AG09309 (cell line): Measurements from ENCODE around the gene KPNA3.

Experiments used
- DNase-seq: peaks from one replicate; pipeline ENCODE4 v3.0.0-alpha.2; 2010; ENCODE audit warnings: low read depth
- H3K4me3 ChIP-seq: 2 replicates; pipeline ENCODE4 v1.5.1; 2011; ENCODE audit warnings: mild to moderate bottlenecking, low read depth, low read length, moderate library complexity; ENCODE audit not compliant: control insufficient read depth
- TF ChIP-seq, protein P1 (sequence below): IDR thresholded peaks from 2 replicates; pipeline ENCODE4 v1.5.1; 2011; ENCODE audit warnings: mild to moderate bottlenecking, low read depth, low read length, inconsistent platforms; ENCODE audit not compliant: insufficient read depth, control insufficient read depth; ENCODE audit errors: missing control alignments

KPNA3 gene

GRCh38 chr13:49694446-49694845, 98.0 kb downstream of the KPNA3 start:
- TF ChIP-seq, protein P1, sequence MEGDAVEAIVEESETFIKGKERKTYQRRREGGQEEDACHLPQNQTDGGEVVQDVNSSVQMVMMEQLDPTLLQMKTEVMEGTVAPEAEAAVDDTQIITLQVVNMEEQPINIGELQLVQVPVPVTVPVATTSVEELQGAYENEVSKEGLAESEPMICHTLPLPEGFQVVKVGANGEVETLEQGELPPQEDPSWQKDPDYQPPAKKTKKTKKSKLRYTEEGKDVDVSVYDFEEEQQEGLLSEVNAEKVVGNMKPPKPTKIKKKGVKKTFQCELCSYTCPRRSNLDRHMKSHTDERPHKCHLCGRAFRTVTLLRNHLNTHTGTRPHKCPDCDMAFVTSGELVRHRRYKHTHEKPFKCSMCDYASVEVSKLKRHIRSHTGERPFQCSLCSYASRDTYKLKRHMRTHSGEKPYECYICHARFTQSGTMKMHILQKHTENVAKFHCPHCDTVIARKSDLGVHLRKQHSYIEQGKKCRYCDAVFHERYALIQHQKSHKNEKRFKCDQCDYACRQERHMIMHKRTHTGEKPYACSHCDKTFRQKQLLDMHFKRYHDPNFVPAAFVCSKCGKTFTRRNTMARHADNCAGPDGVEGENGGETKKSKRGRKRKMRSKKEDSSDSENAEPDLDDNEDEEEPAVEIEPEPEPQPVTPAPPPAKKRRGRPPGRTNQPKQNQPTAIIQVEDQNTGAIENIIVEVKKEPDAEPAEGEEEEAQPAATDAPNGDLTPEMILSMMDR = no peak
- DNase-seq = no peak
- H3K4me3 ChIP-seq = no peak overlapping the region

DNA sequence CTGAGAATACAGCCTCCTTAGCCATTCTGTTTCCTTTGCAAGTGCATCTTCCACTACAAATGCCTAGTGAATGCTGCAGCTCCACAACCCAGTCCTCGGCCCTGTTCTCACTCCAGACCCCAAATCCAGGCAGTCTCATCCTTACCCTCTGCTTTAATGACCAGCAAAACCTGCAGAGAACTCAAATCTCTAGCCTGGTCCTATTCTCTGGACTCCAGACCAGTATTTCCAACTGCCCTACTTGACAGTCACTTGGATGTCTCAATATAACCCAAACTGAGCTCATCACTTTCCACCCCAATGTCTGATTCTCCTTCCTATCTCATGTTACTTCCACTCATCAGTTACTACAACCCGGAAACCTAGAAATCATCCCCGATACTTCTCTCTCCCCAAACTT, 98.6 kb downstream of the KPNA3 start:
- no peak overlapping the region for H3K4me3 ChIP-seq
- DNase-seq = no peak
- TF ChIP-seq, protein P1 = no peak

DNA sequence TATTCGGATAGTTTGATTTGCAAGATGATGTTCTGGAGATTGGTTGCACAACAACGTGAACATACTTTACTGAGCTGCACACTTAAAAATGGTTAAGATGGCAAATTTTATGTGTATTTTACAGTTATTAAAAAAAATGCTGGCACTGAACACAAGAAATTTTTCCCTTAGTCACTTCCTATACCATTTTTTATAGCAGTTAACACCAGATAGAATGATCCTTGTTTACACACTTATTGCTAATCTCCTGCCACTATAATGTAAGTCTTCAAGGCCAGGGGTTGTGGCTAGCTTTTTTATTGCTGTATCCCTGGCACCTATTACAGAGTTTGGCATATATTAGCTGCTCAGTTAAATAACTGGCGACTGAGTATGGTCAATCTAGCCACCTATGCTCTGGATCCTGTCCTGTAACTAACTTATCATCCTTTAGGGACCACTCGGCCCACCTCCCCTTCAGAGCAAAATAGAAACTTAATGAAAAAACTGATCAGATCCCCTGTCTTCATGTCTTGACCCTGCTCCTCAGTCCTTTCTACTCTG, 99.2 kb downstream of the KPNA3 start:
- H3K4me3 ChIP-seq = no peak overlapping the region
- TF ChIP-seq, protein P1 = no peak
- DNase-seq = no peak

DNA sequence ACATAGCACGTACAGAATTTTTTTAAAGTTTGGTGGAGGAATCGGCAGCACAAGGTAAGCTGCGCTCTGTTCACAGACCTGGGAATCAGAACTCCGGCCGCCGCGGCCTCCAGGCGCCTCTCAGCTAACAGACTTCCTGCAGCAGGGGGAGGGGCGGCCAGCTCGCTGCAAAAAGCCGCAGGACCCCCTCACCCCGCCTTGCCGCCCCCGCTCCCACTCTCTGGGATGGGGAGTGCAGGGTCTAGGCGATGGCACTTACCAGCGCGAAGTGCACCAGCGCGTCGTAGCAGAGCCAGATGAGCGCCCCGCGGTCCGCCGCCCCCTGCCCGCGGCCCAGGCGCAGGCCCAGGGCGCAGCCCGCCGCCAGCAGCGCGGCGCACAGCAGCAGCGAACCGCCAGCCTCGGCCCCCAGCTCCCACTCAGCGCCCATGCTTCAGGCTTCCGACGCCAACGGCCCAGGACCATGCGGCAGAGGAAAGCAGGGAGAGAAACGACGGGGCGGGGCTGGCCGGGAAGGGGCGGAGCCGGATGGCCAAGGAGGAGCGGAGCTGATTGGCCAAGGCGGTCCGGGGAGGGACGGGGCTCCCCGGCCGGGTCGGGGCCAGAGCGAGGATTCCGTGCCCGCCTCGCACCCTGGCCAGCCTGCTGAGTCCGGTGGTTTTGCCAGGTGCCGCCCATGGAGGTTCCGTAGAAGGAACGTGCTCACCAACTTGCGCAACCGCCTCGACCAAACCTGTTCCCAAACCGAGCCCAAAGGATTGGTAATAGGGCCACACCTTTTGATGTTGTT, 101.3 kb downstream of the KPNA3 start, which contains the start of gene EBPL:
EBPL (minus strand) TSS at position 492 of the 790 bp plus-strand sequence; CDS start at position 430, 62 bp downstream.
- no peak for DNase-seq
- peak within 1 kb of the TSS; percentile 74 for H3K4me3 ChIP-seq
- TF ChIP-seq, protein P1 = no peak

DNA sequence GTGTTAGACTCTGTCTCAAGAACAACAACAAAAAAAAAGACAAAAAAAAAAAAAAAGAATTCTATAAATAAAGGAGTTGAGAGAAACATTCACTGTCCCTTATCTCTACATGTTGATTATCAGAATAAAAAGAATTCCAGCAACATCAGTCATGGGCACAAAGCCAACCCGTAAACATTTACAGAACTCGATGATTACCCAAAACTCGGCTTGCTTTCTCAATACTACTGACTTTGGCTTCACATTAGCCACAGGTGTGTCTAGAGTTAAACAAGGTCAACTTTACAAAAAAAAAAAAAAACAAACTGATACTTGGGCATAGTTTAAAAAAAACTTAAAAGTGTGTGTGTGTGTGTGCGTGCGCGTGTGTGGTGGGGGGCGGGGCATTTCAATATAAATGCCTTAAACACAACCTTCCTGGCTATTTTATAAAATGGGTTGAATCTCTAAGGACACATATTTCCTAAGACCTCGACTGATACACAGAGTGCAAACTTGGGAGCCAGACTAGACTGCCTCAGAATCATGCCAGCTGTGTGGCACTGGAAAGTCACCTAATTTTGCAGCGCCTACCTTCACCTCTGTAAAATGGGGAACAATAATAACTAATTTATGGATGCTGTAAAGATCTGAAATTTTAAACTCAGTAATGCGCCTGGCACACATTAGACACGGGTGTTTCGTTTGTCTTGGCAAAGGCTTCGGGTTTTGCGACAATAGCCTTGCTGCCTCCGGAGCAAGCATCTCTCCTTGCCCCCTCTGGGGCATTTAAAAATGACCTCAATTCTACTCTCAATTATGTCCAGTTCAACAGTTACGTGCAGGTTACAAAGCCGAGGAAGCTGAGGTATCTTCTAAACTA, 102.1 kb downstream of the KPNA3 start:
- no peak for DNase-seq
- TF ChIP-seq, protein P1 = no peak
- peak overlapping the region; percentile 74 for H3K4me3 ChIP-seq

GRCh38 chr13:49683489-49683888, 109.0 kb downstream of the KPNA3 start:
- H3K4me3 ChIP-seq = no peak overlapping the region
- TF ChIP-seq, protein P1 = no peak
- DNase-seq = no peak
